ENCODE measurements around the gene FBLN1. TPM values are rescaled to one million over a fixed set of nuclear protein-coding genes. Genes with fewer than 3 reads are reported as not detected.

FBLN1 gene
- total and polyA plus RNA-seq, 2 of the 8 experiments (the other 6 are each of a cell fraction or from before 2014, with no cell fraction given), result 159 to 168 TPM

GRCh38 chr22:45502215-45503049 lies at the start of gene FBLN1 (continued):
- no peak for TF ChIP-seq CHD7 (IDR thresholded peaks at IDR 0.05; ENCODE audit: insufficient replicate concordance, low read length)
- 0 out of 2 replicates have a peak, but pooled peaks have one; percentile 29 for TF ChIP-seq RBBP5 (IDR thresholded peaks at IDR 0.05; ENCODE audit: borderline replicate concordance, low read depth, low read length)
- peak; percentile 7; the same call in 1 of the 2 replicates for TF ChIP-seq PHF8 (conservative IDR thresholded peaks at IDR 0.05; ENCODE audit: low read depth, low read length)
- no peak for TF ChIP-seq SIN3A (conservative IDR thresholded peaks at IDR 0.05 in 1 of 2, IDR thresholded peaks at IDR 0.05 in 1 of 2; ENCODE audit: low read depth in 1 of 2, low read length in 2 of 2)
- TF ChIP-seq RAD21 (IDR thresholded peaks at IDR 0.05 in 1 of 2, conservative IDR thresholded peaks at IDR 0.05 in 1 of 2; ENCODE audit: low read depth in 2 of 2, low read length in 2 of 2), result no peak
- TF ChIP-seq SP2 (IDR thresholded peaks at IDR 0.05; ENCODE audit: low read length), result no peak
- TF ChIP-seq CHD1 (IDR thresholded peaks at IDR 0.05; ENCODE audit: low read depth, low read length), result no peak
- TF ChIP-seq ASH2L (IDR thresholded peaks at IDR 0.05; ENCODE audit: low read length), result peak; percentile 76
- no peak for TF ChIP-seq RFX5 (IDR thresholded peaks at IDR 0.05; ENCODE audit: borderline replicate concordance, low read depth, low read length)

All from H1 (cell line).